Activated naive CD8-positive, alpha-beta T cell (primary cell): Measurements from ENCODE around the gene BBX.

Source experiments
- H3K27ac Mint-ChIP-seq: one replicate; pipeline ENCODE4 v1.8.0; 2021; ENCODE audit warnings: mixed read lengths
- H3K27me3 Mint-ChIP-seq: one replicate; pipeline ENCODE4 v1.8.0; 2021; ENCODE audit warnings: mixed read lengths
- H3K36me3 Mint-ChIP-seq: one replicate; pipeline ENCODE4 v1.8.0; 2021; ENCODE audit warnings: mixed read lengths
- H3K4me1 Mint-ChIP-seq: one replicate; pipeline ENCODE4 v1.8.0; 2021; ENCODE audit warnings: low read depth, mixed read lengths
- H3K4me3 Mint-ChIP-seq: one replicate; pipeline ENCODE4 v1.8.0; 2021; ENCODE audit warnings: mild to moderate bottlenecking, mixed read lengths
- H3K9me3 Mint-ChIP-seq: one replicate; pipeline ENCODE4 v1.8.0; 2021; ENCODE audit warnings: low read depth, mixed read lengths

The BBX gene

GRCh38 chr3:107767897-107768605 is 245.3 kb downstream of the BBX start:
- H3K27ac Mint-ChIP-seq: no peak overlapping the region
- no peak overlapping the region for H3K4me3 Mint-ChIP-seq
- no peaks in the 10 kb centered on the region for H3K27me3 Mint-ChIP-seq
- no peaks in the 10 kb centered on the region for H3K4me1 Mint-ChIP-seq
- H3K9me3 Mint-ChIP-seq: no peaks in the 10 kb centered on the region
- peaks cover 24% of the 10 kb centered on the region for H3K36me3 Mint-ChIP-seq

GRCh38 chr3:107769882-107770281 is 247.1 kb downstream of the BBX start:
- H3K27ac Mint-ChIP-seq: no peak overlapping the region

GRCh38 chr3:107772016-107772415 is 249.3 kb downstream of the BBX start:
- Mint-ChIP-seq H3K4me3 (no peak overlapping the region), H3K4me1 (no peaks in the 10 kb centered on the region), H3K36me3 (peaks cover 8% of the 10 kb centered on the region), H3K27ac (no peak overlapping the region), H3K9me3 (no peaks in the 10 kb centered on the region), H3K27me3 (no peaks in the 10 kb centered on the region)

More at GRCh38 chr3:107769882-107770281, 247.1 kb downstream of the BBX start:
- no peaks in the 10 kb centered on the region for H3K4me1 Mint-ChIP-seq
- H3K9me3 Mint-ChIP-seq: no peaks in the 10 kb centered on the region
- H3K27me3 Mint-ChIP-seq: no peaks in the 10 kb centered on the region
- H3K4me3 Mint-ChIP-seq: no peak overlapping the region
- peaks cover 18% of the 10 kb centered on the region for H3K36me3 Mint-ChIP-seq

DNA sequence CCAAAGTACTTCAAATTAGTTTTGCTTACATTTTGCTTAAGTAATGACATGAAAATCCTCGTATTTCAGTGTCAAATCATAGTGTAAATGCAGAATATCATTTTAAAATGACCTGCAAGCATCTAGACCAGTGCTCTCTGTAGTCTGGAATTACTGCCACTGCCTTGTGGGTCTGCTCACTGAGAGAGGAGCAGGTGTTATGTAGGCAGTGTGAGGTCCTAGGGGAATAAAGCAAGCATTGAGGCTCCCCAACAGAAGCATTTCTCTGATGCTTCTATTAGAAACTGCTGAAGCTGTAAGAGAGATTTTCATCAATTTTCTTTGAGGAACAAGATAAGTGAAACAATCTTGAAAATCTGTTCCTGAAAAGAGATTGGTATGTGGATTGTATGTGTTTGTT is 253.2 kb downstream of the BBX start:
- H3K9me3 Mint-ChIP-seq: no peaks in the 10 kb centered on the region
- no peaks in the 10 kb centered on the region for H3K27me3 Mint-ChIP-seq
- peaks cover 19% of the 10 kb centered on the region for H3K36me3 Mint-ChIP-seq
- no peak overlapping the region for H3K27ac Mint-ChIP-seq
- H3K4me1 Mint-ChIP-seq: no peaks in the 10 kb centered on the region
- H3K4me3 Mint-ChIP-seq: no peak overlapping the region

DNA sequence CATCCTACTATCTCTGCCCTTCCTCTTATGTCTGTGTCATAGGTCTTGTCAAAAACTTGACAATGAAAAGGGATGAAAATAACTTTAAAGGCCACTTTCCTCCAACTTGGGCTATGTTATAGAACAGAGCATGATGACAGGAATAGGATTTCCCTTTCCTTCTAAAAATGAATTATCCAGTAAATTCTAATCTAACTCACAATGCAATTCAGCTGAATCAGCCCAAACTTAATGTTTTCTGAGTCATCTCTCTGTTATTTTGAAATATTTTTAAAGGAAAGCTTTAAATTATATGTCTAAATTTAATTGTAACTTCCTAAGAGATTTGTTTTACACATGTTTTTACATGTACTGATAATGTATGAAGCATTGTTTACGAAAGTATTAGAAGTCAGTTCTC is 258.5 kb downstream of the BBX start:
- Mint-ChIP-seq H3K9me3 (no peaks in the 10 kb centered on the region), H3K36me3 (peaks cover 44% of the 10 kb centered on the region), H3K4me3 (no peak overlapping the region), H3K27ac (no peak overlapping the region), H3K27me3 (no peaks in the 10 kb centered on the region), H3K4me1 (peaks cover 1% of the 10 kb centered on the region)

- Mint-ChIP-seq H3K36me3 (peaks cover 46% of the 10 kb centered on the region), H3K4me1 (peaks cover 1% of the 10 kb centered on the region), H3K9me3 (no peaks in the 10 kb centered on the region), H3K27ac (no peak overlapping the region), H3K4me3 (no peak overlapping the region), H3K27me3 (no peaks in the 10 kb centered on the region)
Observed at GRCh38 chr3:107782054-107782453, 259.3 kb downstream of the BBX start.

DNA sequence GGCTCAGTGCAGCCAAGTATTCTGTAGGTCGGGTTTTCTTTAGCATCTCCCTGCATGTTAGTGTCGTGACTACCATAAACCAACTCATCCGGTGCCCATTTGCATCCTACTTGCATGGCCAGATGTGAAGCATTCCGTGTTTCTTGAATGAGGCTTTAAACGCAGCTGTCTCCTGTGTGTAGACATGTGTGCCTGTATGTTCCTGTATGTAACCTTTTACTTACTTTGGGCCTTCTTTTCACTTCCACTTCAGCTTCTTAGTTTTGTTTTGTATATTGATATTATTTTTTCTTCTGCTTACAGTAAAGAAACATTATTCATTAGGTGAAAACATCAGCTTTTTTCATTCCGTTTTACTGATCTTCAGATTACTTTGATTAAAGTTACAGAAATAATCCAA is 267.9 kb downstream of the BBX start:
- no peaks in the 10 kb centered on the region for H3K27me3 Mint-ChIP-seq
- peaks cover 2% of the 10 kb centered on the region for H3K4me1 Mint-ChIP-seq
- H3K36me3 Mint-ChIP-seq: peaks cover 18% of the 10 kb centered on the region
- no peak overlapping the region for H3K27ac Mint-ChIP-seq
- H3K9me3 Mint-ChIP-seq: no peaks in the 10 kb centered on the region
- H3K4me3 Mint-ChIP-seq: no peak overlapping the region

DNA sequence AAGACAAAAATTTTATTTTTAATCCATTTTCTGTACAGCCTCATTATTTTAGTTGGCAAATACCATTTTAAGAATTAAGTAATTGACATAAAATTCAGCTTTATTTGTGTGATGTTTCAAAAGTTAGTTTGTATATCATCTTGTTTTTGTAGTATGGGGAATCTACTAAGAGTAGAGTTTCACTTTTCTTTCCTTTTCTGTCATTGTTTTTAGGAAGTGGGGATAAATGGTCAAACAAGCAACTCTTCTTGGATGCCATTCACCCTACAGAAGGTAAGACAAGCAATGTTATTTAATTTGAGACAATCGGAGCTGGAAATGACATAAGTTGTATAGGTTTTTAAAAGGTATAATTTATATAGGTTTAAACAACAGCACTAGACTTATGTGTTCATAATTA is 268.3 kb downstream of the BBX start:
- Mint-ChIP-seq H3K4me3 (no peak overlapping the region), H3K36me3 (peaks cover 17% of the 10 kb centered on the region), H3K4me1 (peaks cover 4% of the 10 kb centered on the region), H3K27me3 (no peaks in the 10 kb centered on the region), H3K27ac (no peak overlapping the region), H3K9me3 (no peaks in the 10 kb centered on the region)

- no peaks in the 10 kb centered on the region for H3K9me3 Mint-ChIP-seq
- H3K36me3 Mint-ChIP-seq: peaks cover 15% of the 10 kb centered on the region
- H3K27me3 Mint-ChIP-seq: no peaks in the 10 kb centered on the region
- H3K4me1 Mint-ChIP-seq: peaks cover 7% of the 10 kb centered on the region
- H3K4me3 Mint-ChIP-seq: no peak overlapping the region
- no peak overlapping the region for H3K27ac Mint-ChIP-seq
Observed at GRCh38 chr3:107791450-107791849, 268.7 kb downstream of the BBX start.

DNA sequence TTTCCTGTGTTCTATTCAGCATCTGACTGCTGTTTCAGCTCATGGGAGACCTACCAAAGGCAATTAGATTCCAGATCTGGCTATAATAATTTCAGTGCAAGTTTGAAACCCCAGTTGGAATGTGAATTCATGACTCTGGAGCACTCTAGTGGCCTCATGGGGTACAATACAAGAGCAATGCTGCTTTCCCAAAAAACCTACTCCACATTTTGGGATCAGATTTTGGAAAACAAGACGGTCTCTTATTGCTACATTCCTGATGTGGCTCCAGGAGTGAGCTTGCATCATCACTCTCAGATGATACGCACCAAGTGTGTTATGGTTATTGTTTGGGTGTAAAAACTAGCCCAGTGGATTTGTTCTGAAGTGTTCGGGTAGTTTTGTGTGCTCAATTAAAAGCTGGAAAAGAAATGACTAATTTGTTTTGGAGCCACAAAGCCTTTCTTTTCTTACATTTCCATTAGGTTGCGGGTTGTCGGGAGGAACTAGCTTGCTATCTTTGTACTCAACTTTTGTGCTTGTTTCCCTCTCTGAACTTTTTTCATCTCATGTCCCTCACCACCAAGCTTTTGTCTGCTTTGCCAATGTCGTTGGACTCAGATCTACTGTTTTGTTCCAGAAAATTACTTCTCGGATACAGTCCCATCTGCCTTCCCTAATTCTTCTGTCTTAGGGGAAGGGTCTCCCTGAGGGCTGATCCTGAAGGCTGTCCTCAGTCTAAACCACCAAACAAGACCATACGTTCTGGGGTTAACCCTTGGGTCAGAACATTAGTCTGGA is 272.1 kb downstream of the BBX start:
- Mint-ChIP-seq H3K9me3 (no peaks in the 10 kb centered on the region), H3K4me3 (no peak overlapping the region), H3K36me3 (peaks cover 12% of the 10 kb centered on the region), H3K27me3 (no peaks in the 10 kb centered on the region), H3K27ac (no peak overlapping the region), H3K4me1 (peaks cover 12% of the 10 kb centered on the region)

- peaks cover 12% of the 10 kb centered on the region for H3K4me1 Mint-ChIP-seq
- no peak overlapping the region for H3K4me3 Mint-ChIP-seq
- peak overlapping the region; percentile 41 for H3K27ac Mint-ChIP-seq
Observed at GRCh38 chr3:107795514-107796094, 272.8 kb downstream of the BBX start.

DNA sequence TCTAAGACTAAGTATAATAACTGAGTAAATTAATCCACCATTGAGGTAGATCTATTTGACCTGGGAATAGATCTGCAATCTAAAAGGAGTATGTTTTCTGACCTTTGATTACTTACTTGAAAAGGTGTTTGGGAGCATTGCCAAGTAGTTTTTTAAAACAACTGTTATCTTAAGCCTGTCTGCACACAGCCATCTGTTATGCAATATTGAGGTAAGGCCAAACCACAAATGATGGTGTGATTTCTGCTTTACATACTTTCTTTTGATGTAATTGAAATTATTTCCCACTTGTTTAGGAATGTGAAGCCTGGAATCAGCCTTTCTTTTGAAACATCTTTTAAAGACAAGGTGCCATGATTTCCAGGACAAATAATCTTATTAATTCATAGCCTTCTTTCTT is 274.0 kb downstream of the BBX start:
- Mint-ChIP-seq H3K4me3 (no peak overlapping the region), H3K27ac (no peak overlapping the region), H3K4me1 (peaks cover 12% of the 10 kb centered on the region), H3K9me3 (no peaks in the 10 kb centered on the region), H3K36me3 (peaks cover 11% of the 10 kb centered on the region), H3K27me3 (no peaks in the 10 kb centered on the region)

More at GRCh38 chr3:107795514-107796094, 272.8 kb downstream of the BBX start:
- Mint-ChIP-seq H3K27me3 (no peaks in the 10 kb centered on the region), H3K9me3 (no peaks in the 10 kb centered on the region), H3K36me3 (peaks cover 9% of the 10 kb centered on the region)

- no peaks in the 10 kb centered on the region for H3K9me3 Mint-ChIP-seq
- H3K27me3 Mint-ChIP-seq: no peaks in the 10 kb centered on the region
- H3K4me1 Mint-ChIP-seq: peaks cover 12% of the 10 kb centered on the region
- H3K4me3 Mint-ChIP-seq: no peak overlapping the region
- H3K27ac Mint-ChIP-seq: no peak overlapping the region
- H3K36me3 Mint-ChIP-seq: peaks cover 8% of the 10 kb centered on the region
Observed at GRCh38 chr3:107797586-107797985, 274.8 kb downstream of the BBX start.

DNA sequence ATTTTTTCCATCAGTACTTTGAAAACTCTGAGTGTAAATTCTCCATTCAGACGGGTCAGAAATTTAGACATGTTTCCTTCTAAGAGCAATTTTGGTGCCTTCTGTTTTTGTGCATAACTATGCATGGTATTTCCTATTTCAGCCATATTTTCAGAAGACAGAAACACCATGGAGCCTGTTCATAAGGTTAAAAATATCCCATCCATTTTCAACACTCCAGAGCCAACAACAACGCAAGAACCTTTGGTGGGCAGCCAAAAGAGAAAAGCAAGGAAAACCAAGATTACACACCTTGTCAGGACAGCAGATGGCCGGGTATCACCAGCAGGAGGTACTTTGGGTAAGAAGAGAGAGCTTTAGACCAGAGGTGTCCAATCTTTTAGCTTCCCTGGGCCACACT is 275.6 kb downstream of the BBX start:
- H3K27me3 Mint-ChIP-seq: no peaks in the 10 kb centered on the region
- no peaks in the 10 kb centered on the region for H3K9me3 Mint-ChIP-seq
- H3K36me3 Mint-ChIP-seq: peaks cover 11% of the 10 kb centered on the region
- no peak overlapping the region for H3K4me3 Mint-ChIP-seq
- no peak overlapping the region for H3K27ac Mint-ChIP-seq
- peaks cover 12% of the 10 kb centered on the region for H3K4me1 Mint-ChIP-seq

DNA sequence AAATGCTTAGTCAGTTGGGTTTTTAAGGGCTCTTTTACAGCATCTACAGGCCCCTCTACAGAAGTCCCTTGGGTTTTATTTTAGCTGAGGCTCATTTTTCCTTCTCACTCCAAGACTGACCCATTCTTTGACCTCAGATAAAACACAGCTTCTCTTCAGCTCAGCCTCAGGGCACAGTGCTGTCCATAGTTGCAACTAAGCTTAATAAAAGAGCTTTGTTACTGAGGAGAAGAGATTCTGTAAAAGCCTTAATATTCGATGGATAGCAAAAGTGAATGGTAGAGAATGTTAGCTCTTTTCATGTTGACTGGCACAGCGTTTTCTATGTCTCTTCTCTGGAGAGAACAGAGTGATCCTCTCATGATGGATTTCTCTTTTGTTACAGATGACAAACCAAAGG is 277.9 kb downstream of the BBX start:
- H3K27ac Mint-ChIP-seq: no peak overlapping the region
- no peak overlapping the region for H3K4me3 Mint-ChIP-seq
- H3K27me3 Mint-ChIP-seq: no peaks in the 10 kb centered on the region
- peaks cover 11% of the 10 kb centered on the region for H3K36me3 Mint-ChIP-seq
- H3K9me3 Mint-ChIP-seq: no peaks in the 10 kb centered on the region
- H3K4me1 Mint-ChIP-seq: peaks cover 10% of the 10 kb centered on the region
